Peyer's patch (tissue), 4 donors: ENCODE data around the gene CELSR3. TPM values are rescaled to one million over a fixed set of nuclear protein-coding genes. Genes with fewer than 3 reads are reported as not detected.

Experiments used
- DNase-seq, 3 donors: peaks; one replicate each; pipeline ENCODE4 v3.0.0-alpha.2; 2017 to 2019
- H3K27ac ChIP-seq, 4 donors: fragments of 200-600 bp; sonication (generic); one replicate each; pipeline ENCODE4 v1.5.1; 2016 to 2019
- H3K27me3 ChIP-seq, 2 donors: fragments of 200-600 bp; sonication (generic); one replicate each; pipeline ENCODE4 v1.5.1; 2019
- H3K36me3 ChIP-seq, 3 donors: fragments of 200-600 bp; sonication (generic); one replicate each; pipeline ENCODE4 v1.5.1; 2016 to 2019
- H3K4me1 ChIP-seq, 4 donors: fragments of 200-600 bp; sonication (generic); one replicate each; pipeline ENCODE4 v1.5.1; 2016 to 2019
- H3K4me3 ChIP-seq, 4 donors: fragments of 200-600 bp; sonication (generic); 1 replicate in 3 of 4; 2 replicates in 1 of 4; pipeline ENCODE4 v1.5.1; 2016 to 2019; ENCODE audit warnings: mild to moderate bottlenecking in 1 of 4
- H3K9me3 ChIP-seq, 4 donors: fragments of 200-600 bp; sonication (generic); one replicate each; pipeline ENCODE4 v1.5.1; 2016 to 2019; ENCODE audit warnings: mild to moderate bottlenecking in 1 of 4
- POLR2A ChIP-seq, 2 donors: fragments of 450-650 bp; IDR thresholded peaks; one replicate each; pipeline ENCODE4 v1.5.1; 2017; ENCODE audit warnings: antibody characterized with exemption in 2 of 2, mild to moderate bottlenecking in 2 of 2, moderate library complexity in 2 of 2
- total RNA-seq, 4 donors: library from RNA; depleted of rRNA; stranded (reverse); fragments of >200 nt; gene quantifications; one replicate each; pipeline ENCODE4 v1.1.0, GENCODE V29; 2016
- TF ChIP-seq, protein P1 (sequence below), 6 experiments: fragments of 450-650 bp in 4 of 6; fragments of 200-600 bp in 2 of 6; sonication (generic) in 1 of 6; IDR thresholded peaks; one replicate each; pipeline ENCODE4 v1.5.1; 2017 to 2019; ENCODE audit warnings: antibody characterized with exemption in 6 of 6, mild to moderate bottlenecking in 3 of 6, moderate library complexity in 1 of 6

The CELSR3 gene
- total RNA-seq, 4 donors from 2014 or later: 2.3 to 5.0 (median 2.9) TPM

DNA sequence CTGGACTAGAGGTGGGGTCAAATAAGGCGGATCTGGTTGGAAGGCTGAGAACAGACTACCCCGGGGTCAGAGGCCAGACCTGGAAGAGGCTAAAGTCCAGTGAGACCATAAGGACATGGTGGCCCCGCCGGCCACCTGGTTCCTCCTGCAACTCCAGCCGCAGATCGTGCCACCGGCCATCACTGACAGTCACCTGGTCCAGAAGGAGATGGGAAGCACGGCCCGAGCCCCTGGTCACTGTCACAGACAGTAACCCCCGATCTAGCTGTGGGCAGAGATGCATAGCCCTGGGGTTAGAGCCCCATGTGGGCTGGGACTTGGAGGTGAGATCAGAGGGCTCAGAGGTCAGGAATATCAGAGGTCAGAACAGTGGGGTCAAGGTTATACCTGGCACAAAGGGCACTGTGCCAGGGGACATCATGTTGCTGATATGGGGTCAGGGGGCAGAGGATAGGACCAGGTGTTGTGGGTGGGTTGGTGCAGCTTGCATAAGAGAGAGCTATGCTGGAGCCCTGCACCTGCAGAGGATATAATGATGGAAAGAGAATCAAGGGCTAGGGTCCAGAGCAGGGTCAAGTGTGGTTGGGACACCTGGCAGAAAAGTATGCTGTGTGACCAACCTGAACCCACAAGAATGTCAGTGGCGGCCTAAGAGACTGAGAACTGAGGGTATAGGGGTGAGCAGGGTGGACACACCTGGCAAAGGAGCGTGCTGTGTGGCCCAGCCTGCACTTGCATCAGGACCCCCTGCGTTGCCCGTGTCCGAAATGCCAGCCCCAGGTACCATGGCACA lies 9.6 kb downstream of the CELSR3 start:
- Histone ChIP-seq H3K27me3 (no peaks in the 10 kb centered on the region), H3K4me1 (peaks cover 0 to 21% (median 2%) of the 10 kb centered on the region in 4 donors), H3K9me3 (no peaks in the 10 kb centered on the region), H3K4me3 (no peak overlapping the region), H3K27ac (no peak overlapping the region), H3K36me3 (no peaks in the 10 kb centered on the region)
- no peak for TF ChIP-seq POLR2A (IDR thresholded peaks at IDR 0.05)
- TF ChIP-seq, protein P1, sequence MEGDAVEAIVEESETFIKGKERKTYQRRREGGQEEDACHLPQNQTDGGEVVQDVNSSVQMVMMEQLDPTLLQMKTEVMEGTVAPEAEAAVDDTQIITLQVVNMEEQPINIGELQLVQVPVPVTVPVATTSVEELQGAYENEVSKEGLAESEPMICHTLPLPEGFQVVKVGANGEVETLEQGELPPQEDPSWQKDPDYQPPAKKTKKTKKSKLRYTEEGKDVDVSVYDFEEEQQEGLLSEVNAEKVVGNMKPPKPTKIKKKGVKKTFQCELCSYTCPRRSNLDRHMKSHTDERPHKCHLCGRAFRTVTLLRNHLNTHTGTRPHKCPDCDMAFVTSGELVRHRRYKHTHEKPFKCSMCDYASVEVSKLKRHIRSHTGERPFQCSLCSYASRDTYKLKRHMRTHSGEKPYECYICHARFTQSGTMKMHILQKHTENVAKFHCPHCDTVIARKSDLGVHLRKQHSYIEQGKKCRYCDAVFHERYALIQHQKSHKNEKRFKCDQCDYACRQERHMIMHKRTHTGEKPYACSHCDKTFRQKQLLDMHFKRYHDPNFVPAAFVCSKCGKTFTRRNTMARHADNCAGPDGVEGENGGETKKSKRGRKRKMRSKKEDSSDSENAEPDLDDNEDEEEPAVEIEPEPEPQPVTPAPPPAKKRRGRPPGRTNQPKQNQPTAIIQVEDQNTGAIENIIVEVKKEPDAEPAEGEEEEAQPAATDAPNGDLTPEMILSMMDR (IDR thresholded peaks at IDR 0.05): no peak
- no peak for DNase-seq

DNA sequence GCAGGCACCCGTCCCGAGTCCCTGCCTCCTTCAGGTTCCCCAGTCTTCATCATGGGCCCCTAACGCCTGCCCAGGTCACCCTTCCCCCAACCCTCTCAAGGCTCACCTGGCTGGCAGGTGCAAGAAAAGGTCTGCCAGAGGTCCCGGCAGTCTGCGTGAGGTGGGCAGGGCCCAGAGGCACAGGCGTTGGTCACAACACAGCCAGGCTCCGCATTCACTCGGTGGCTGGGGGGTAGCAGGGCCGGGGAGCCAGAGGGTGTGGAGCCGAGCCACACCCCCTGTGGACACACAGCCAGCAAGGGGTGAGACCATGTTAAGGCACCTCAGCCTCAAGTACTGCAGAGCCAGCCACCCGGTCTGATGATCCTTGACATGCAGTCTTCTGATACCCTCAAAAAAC lies 10.9 kb downstream of the CELSR3 start:
- TF ChIP-seq, protein P1 (IDR thresholded peaks at IDR 0.05): no peak
- TF ChIP-seq POLR2A (IDR thresholded peaks at IDR 0.05): no peak
- DNase-seq: no peak
- Histone ChIP-seq H3K9me3 (no peaks in the 10 kb centered on the region), H3K27me3 (no peaks in the 10 kb centered on the region), H3K27ac (no peak overlapping the region), H3K36me3 (no peaks in the 10 kb centered on the region), H3K4me3 (no peak overlapping the region), H3K4me1 (peaks cover 0 to 16% (median 2%) of the 10 kb centered on the region in 4 donors)

DNA sequence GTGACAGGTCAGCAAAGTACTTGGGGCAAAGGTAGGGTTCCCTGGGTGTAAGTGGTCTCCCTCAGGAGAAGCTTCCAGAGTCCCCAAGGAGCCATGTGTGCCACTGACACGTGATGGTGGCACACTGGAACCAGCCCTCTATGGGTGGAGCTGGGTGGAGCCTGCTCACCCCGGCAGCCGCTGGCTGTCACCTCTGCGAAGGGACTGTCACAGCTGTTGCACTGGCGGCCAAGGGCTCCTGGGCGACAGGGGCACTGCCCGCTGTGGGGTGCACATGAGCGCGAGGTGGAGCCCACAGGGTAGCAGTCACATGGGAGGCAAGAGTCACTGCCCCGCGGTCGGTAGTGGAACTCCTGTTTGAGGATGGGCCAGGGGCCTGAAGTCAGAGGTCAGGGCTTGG lies 12.0 kb downstream of the CELSR3 start:
- TF ChIP-seq POLR2A (IDR thresholded peaks at IDR 0.05): no peak
- TF ChIP-seq, protein P1 (IDR thresholded peaks at IDR 0.05): no peak
- Histone ChIP-seq H3K36me3 (no peaks in the 10 kb centered on the region), H3K4me1 (peaks cover 0 to 5% (median 1%) of the 10 kb centered on the region in 4 donors), H3K4me3 (no peak overlapping the region), H3K9me3 (no peaks in the 10 kb centered on the region), H3K27me3 (no peaks in the 10 kb centered on the region), H3K27ac (no peak overlapping the region)
- DNase-seq: no peak

DNA sequence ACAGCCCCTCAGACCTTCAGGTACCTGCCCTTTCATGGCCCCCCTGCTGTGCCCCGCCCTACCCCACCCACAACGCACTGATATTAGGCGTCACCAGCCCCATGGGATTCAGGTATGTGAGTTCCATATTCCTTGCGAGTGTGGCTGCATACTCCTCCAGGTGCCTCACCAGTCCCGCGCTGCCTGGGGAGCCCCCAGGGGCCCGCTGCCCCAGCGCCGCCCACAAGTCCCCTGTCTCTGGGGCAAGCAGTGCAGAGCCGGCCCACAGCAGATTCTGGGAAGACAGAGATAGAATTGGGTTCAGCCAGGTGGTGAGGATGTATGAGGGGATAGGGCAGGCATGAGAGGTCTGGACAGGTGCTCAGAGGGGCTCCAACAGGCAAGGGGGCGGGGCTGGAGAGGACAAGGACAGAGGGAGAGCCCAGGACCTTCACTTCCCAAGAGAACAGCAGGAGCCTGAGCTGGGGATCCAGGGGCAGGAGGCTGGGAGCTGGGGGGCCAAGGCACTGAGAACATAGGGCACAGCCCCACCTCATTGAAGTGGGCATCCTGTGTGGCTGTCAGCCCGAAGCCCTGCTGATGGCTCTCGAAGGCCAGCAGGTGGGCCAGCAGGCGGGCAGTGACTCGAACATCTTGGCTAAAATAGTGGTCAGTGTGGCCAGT lies 14.4 kb downstream of the CELSR3 start:
- no peaks in the 10 kb centered on the region for H3K27me3 ChIP-seq
- TF ChIP-seq POLR2A (IDR thresholded peaks at IDR 0.05): no peak
- TF ChIP-seq, protein P1 (IDR thresholded peaks at IDR 0.05): no peak
- no peak for DNase-seq

DNA sequence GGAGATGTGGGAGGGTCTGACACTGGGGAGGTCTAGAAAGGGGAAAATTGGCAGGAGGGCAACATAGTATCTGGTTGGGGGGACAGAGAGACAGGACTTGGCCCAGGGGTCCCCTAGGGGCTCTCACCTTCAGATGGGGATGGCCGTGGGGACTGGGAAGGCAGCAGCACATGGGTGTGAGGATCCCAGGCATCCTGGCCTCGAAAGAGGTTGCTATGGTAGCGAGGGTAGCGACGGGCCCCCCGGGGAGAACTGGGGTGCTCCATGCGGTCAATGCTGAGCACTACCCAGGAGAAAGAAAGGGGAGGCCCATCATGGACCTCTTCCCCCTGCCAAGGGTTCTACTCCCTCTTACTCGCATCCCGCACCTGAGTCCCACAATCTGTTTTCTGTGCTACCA lies 15.0 kb downstream of the CELSR3 start:
- H3K27me3 ChIP-seq: no peaks in the 10 kb centered on the region
- TF ChIP-seq, protein P1 (IDR thresholded peaks at IDR 0.05): no peak
- no peak for TF ChIP-seq POLR2A (IDR thresholded peaks at IDR 0.05)
- no peaks in the 10 kb centered on the region for H3K4me1 ChIP-seq
- H3K4me3 ChIP-seq: no peak overlapping the region
- DNase-seq: no peak
- H3K36me3 ChIP-seq: no peaks in the 10 kb centered on the region
- H3K9me3 ChIP-seq: no peaks in the 10 kb centered on the region
- no peak overlapping the region for H3K27ac ChIP-seq

More for the DNA sequence above, 14.4 kb downstream of the CELSR3 start:
- Histone ChIP-seq H3K9me3 (no peaks in the 10 kb centered on the region), H3K4me1 (no peaks in the 10 kb centered on the region), H3K36me3 (no peaks in the 10 kb centered on the region), H3K4me3 (no peak overlapping the region), H3K27ac (no peak overlapping the region)
